ENCODE data around the gene HSPA12B. TPM values are rescaled to one million over a fixed set of nuclear protein-coding genes. Genes with fewer than 3 reads are reported as not detected.
A peak's percentile ranks its signal among the peaks of the same experiment; 100 is the strongest.

HSPA12B gene, protein sequence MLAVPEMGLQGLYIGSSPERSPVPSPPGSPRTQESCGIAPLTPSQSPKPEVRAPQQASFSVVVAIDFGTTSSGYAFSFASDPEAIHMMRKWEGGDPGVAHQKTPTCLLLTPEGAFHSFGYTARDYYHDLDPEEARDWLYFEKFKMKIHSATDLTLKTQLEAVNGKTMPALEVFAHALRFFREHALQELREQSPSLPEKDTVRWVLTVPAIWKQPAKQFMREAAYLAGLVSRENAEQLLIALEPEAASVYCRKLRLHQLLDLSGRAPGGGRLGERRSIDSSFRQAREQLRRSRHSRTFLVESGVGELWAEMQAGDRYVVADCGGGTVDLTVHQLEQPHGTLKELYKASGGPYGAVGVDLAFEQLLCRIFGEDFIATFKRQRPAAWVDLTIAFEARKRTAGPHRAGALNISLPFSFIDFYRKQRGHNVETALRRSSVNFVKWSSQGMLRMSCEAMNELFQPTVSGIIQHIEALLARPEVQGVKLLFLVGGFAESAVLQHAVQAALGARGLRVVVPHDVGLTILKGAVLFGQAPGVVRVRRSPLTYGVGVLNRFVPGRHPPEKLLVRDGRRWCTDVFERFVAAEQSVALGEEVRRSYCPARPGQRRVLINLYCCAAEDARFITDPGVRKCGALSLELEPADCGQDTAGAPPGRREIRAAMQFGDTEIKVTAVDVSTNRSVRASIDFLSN
- total RNA-seq (2021; fragmentation: NEBNext Ultra II Directional; extraction: Animal tissue kit (Norgen Biotek cat#: 25700)) (4.3 and 4.9 TPM in 2 replicates), polyA plus RNA-seq (2011; rRNA removed) (2.2 and 3.5 TPM in 2 replicates), polyA minus RNA-seq (2011; rRNA and poly(A)+ RNA removed) (1.6 and 1.9 TPM in 2 replicates)
- 3.1 TPM for polyA plus RNA-seq (2011; cell fraction: cytosol; rRNA removed)
- 7.7 TPM for polyA plus RNA-seq (2011; cell fraction: nucleus; rRNA removed)
- polyA plus RNA-seq (2012, experiment 1 of 2): 2.8 to 6.7 TPM (median 5.2 TPM) in 4 replicates
- polyA plus RNA-seq (2012, experiment 2 of 2): 2.5 TPM
- polyA plus RNA-seq (2013, experiment 1 of 2): 2.7 TPM
- polyA plus RNA-seq (2013, experiment 2 of 2): 2.5 TPM
- polyA minus RNA-seq (2011; cell fraction: cytosol; rRNA and poly(A)+ RNA removed): 2.5 TPM
- polyA minus RNA-seq (2011; cell fraction: nucleus; rRNA and poly(A)+ RNA removed): 8.1 TPM
- long read RNA-seq, experiment 1, partial matches to known transcripts: 1 of 7 reads
- long read RNA-seq, experiment 1, other reads (novel, unspliced or antisense): 6 of 7 reads
- long read RNA-seq, experiment 2, partial matches to known transcripts: 0 of 2 reads
- long read RNA-seq, experiment 2, other reads (novel, unspliced or antisense): 2 of 2 reads

- H3K9ac ChIP-seq (replicated peaks in 1 of 4; ENCODE audit: extremely low read depth in 1 of 4, low read depth in 3 of 4, low read length in 3 of 4): peak within 1 kb of the TSS in 2 of 4 experiments; percentile 29 to 32; a peak in 2 of 7 replicates
- peak within 1 kb of the TSS; percentile 93 for H3K18ac ChIP-seq (ENCODE audit: extremely low read depth, low read length)
- peak in 1 of 2 experiments; percentile 72 for DNase-seq (ENCODE audit: low read depth in 1 of 2, low spot score in 2 of 2)
- no peak within 1 kb of the TSS for H3K14ac ChIP-seq (ENCODE audit: insufficient read length)
- ChIA-PET POLR2A (ENCODE audit: partially characterized antibody) (interaction anchor here (0.9 to 3.0 kb wide), 8 partner anchors 12 to 51 kb away, joined by 3 to 13 read pairs (median 3); no protein-coding TSS in a partner anchor), CTCF (ENCODE audit: partially characterized antibody) (interaction anchor here (0.9 to 17.6 kb wide), 11 partner anchors 9 to 60 kb away, joined by 3 to 221 read pairs (median 3); partner anchors contain the start of genes SIGLEC1 and SPEF1)
- H3K36me3 ChIP-seq (ENCODE audit: control insufficient read depth in 2 of 4, insufficient read depth in 4 of 4, low read length in 3 of 4): no peaks in the 10 kb centered on the region
- peaks cover 0 to 19% (median 15%) of the 10 kb centered on the region in 4 experiments; a peak in 5 of 7 replicates for H3K4me1 ChIP-seq (replicated peaks in 1 of 4; ENCODE audit: control insufficient read depth in 3 of 4, insufficient read depth in 4 of 4, low read length in 3 of 4)
- no peak within 1 kb of the TSS; the same call in 1 of the 2 replicates for H2BK5ac ChIP-seq (ENCODE audit: low read depth, low read length)
- peak within 1 kb of the TSS; percentile 64 to 77 for H3K4me2 ChIP-seq (ENCODE audit: insufficient read depth in 1 of 2, low read depth in 2 of 2, low read length in 2 of 2)
- no peak within 1 kb of the TSS for H3K56ac ChIP-seq (replicated peaks; ENCODE audit: insufficient read length, low read depth, low read length)
- H3K79me2 ChIP-seq (ENCODE audit: control insufficient read depth in 1 of 2, insufficient read depth in 2 of 2, low read length in 2 of 2): no peaks in the 10 kb centered on the region
- peak within 1 kb of the TSS; percentile 87 for H4K8ac ChIP-seq (ENCODE audit: extremely low read depth, insufficient read depth, low read length)
- 47% methylated on average over 9 of the region's 67 CpGs; no CpG with 5 or more reads in 1 of the 2 experiments for WGBS, 2 experiments (ENCODE audit: extremely low coverage in 1 of 2, insufficient coverage in 1 of 2, insufficient read length in 1 of 2, insufficient replicate concordance in 2 of 2, low coverage in 1 of 2, low lambda C conversion rate in 2 of 2, missing lambda C conversion rate in 1 of 2)
- H2BK15ac ChIP-seq (ENCODE audit: low read length): peak within 1 kb of the TSS; percentile 97; the same call in 1 of the 2 replicates
- peaks cover 1 to 26% (median 22%) of the 10 kb centered on the region in 4 experiments; a peak in 6 of 7 replicates for H3K27me3 ChIP-seq (replicated peaks in 1 of 4; ENCODE audit: control insufficient read depth in 3 of 4, extremely low read depth in 1 of 4, insufficient read depth in 3 of 4, low read length in 3 of 4)
- no peak for FAIRE-seq
- no peak within 1 kb of the TSS for H3K23ac ChIP-seq (ENCODE audit: insufficient read length)
- H3K79me1 ChIP-seq (ENCODE audit: low read depth, low read length): no peaks in the 10 kb centered on the region
- 0 out of 2 replicates have a peak within 1 kb of the TSS, but pooled peaks have one; percentile 48 for H2BK20ac ChIP-seq (ENCODE audit: low read length)
- peak within 1 kb of the TSS; percentile 88 for H3K4ac ChIP-seq (replicated peaks; ENCODE audit: insufficient read length, low read depth, low read length)
- 0 out of 2 replicates have a peak, but pooled peaks cover 3% of the 10 kb centered on the region for H3K23me2 ChIP-seq (ENCODE audit: low read depth, low read length)
- H2AK5ac ChIP-seq (ENCODE audit: low read depth, low read length): 0 out of 2 replicates have a peak within 1 kb of the TSS, but pooled peaks have one; percentile 8
- H2BK12ac ChIP-seq (ENCODE audit: low read depth, low read length): peak within 1 kb of the TSS; percentile 80; the same call in 1 of the 2 replicates
- TF ChIP-seq TAF1 (IDR thresholded peaks at IDR 0.05; ENCODE audit: low read depth, low read length) (no peak), PHF8 (conservative IDR thresholded peaks at IDR 0.05; ENCODE audit: low read depth, low read length) (peak; percentile 52; the same call in 1 of the 2 replicates)
- TF ChIP-seq, protein P1, sequence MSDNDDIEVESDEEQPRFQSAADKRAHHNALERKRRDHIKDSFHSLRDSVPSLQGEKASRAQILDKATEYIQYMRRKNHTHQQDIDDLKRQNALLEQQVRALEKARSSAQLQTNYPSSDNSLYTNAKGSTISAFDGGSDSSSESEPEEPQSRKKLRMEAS (IDR thresholded peaks at IDR 0.05): peak; percentile 21
- peak within 1 kb of the TSS; percentile 35; the same call in 1 of the 2 replicates for H2AFZ ChIP-seq (ENCODE audit: low read length)
- H3K4me3 ChIP-seq (ENCODE audit: extremely low read depth in 1 of 4, insufficient read depth in 2 of 4, low read depth in 3 of 4, low read length in 4 of 4): peak within 1 kb of the TSS; percentile 33 to 59 (median 41)
- H3K27ac ChIP-seq (ENCODE audit: low read depth, low read length): no peak within 1 kb of the TSS
- peak within 1 kb of the TSS; percentile 3 for H4K5ac ChIP-seq (ENCODE audit: insufficient read length, low read depth, low read length)
- peak within 1 kb of the TSS; percentile 72 for H4K91ac ChIP-seq (replicated peaks; ENCODE audit: insufficient read length, low read length)
- no peak within 1 kb of the TSS for H2BK120ac ChIP-seq (replicated peaks; ENCODE audit: low read depth, low read length)
- H3K9me3 ChIP-seq (ENCODE audit: insufficient read depth in 2 of 2, low read depth in 1 of 2, low read length in 1 of 2): no peaks in the 10 kb centered on the region
- peaks cover 0 to 2% of the 10 kb centered on the region in 2 experiments for H4K20me1 ChIP-seq (replicated peaks in 1 of 2; ENCODE audit: control insufficient read depth in 1 of 2, insufficient read depth in 2 of 2, low read length in 2 of 2)
Measured at GRCh38 chr20:3732327-3733118, at the start of gene HSPA12B. Gene HSPA12B (plus strand): TSS chr20:3732685. CDS start chr20:3738675, 5,990 bp downstream.

Data from H1 (cell line).